HS-5 (cell line): ENCODE measurements around the gene GRIK5.

ENCODE experiments used
- DNase-seq: peaks from one replicate; pipeline ENCODE4 v3.0.0-alpha.2; 2012; ENCODE audit warnings: low read depth

GRIK5 gene

DNA sequence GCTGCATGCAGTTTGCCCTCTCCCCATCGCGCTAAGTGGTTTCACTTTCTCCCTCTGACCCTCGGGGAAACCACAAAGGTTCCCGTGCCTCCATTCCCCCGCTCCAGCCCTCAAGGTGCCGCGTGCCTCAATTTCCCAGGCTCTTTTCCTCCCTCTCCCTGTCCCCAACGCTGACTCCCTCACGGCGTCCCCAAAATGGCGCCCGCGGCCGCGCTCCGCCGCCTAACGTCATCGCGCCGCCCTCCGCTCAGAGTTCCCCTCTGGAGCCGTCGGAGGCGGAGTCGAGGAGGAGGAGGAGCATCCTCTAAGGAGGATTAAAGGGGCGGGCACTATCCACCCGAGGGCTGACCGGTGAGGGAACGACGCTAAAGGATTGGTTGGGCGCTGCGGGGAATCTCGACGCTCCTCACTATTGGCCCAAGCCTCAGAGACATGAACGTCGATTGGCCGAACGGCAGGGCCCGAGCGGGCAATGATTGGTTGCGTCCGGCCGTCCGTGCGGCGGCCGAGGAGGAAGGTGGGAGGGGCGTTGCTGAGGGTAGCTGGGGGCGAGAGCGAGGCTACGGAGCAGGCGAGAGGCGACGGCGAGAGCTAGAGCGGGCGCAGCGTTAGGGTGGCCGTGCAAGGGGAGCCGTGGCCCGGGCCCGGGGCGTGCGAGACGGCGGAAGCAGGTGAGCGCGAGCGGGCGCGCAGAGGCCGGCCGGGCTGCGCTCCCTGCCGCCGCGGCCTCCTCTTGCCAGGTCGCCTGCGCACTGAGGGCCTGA, 5.8 kb upstream of the GRIK5 start, which contains the start of gene ZNF574:
Gene ZNF574, plus strand, starts transcription at position 551 of the 764 bp plus-strand sequence. CDS start 2,441 bp downstream, outside the sequence.
- peak; percentile 97 for DNase-seq

- no peak for DNase-seq
Observed at GRCh38 chr19:42075364-42075615, 5.3 kb upstream of the GRIK5 start.

DNA sequence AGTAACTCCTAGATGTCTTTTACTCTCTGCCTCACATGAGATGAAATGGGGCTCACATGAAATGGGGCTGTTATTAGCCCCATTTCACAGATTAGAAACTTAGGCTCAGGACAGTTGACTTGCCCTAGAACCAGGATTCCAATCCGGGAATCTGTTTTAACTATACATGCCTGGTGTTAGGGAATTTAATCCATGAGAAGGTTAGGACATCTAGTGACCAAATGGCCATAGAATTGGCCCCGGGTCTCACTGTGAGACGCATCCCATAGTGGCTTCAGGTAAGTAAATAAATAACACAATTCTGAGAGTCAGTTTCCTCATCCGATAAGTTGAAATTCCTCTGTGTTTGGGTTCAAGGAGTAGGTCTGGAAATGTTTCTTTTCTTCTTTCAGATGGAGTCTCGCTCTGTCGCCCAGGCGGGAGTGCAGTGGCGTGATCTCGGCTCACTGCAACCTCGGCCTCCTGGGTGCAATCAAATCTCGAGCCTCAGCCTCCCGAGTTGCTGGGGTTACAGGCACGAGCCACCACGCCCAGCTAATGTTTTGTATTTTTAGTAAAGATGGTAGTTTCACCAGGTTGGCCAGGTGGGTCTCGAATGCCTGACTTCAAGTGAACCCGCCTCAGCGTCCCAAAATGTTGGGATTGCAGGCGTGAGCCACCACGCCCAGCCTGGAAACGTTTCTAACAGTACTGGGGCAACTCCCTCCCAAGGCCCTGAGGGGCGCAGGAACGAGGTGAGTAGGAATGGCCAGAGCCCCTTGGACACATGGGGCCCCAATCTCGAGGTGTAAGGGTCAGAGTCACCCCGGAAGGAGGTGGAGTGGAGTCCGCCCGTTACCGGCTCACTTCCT, 4.7 kb upstream of the GRIK5 start:
- DNase-seq = no peak

GRCh38 chr19:42071247-42071646, 1.2 kb upstream of the GRIK5 start:
- no peak for DNase-seq

DNA sequence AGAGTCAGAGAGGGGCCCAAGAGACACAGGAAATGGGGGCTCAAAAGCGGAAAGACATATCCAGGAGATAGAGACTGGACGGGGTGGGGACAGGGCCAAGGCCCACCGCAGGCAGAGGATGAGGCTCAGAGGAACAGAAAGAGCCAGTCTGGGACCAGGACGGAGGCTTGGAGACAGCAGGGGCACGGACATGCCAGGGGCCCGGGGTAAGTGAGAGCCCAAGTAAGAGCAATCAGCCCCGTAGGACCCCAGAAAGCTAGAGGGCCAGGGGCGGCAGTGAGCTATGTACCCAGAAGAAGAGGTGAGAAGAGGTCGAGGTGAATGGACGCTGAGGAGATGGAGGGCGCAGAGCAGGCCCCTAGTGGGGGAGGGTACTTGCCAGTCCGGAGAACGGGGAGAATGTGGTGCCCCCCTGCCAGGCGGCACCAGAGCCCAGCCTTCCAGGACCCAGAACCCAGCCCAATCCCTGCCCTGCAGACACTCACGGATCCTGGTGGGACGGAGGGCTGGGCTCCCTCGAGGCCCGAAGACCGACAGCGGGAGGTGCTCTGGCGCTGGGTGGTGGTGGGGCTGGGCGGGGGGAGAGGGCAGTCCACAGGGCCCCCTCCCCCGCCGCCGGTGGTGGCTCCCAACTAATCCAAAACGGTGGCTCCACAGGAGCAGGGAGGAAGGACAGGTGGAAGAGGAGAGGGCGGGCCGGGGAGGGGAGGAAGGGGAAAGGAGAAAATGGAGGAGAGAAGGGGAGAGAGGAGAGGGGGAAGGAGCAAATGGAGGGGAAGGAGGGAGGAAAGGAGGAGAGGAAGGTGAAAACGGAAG, 1.0 kb downstream of the GRIK5 start:
- no peak for DNase-seq

DNA sequence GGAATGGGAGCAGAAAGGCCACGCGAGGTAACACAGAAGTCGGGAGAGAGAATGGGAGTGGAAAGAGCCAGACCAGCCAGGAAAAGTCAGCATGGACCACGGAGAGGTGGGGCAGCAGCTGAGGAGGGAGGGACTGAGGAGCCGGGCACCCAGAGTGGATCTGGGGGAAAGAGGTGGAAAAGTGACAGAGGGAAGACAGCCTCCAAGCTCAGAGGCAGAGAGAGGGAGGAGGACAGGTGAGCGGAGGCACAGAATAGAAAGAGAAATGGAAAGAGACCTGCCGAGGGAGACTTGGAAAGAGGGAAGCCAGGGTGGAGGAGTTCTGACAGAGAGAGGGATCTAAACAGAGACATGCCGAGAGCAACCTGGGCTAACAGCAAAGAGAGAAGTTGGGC, 1.6 kb downstream of the GRIK5 start:
- no peak for DNase-seq

GRCh38 chr19:42067315-42067888, 2.6 kb downstream of the GRIK5 start:
- DNase-seq = no peak

GRCh38 chr19:42066075-42066754, 3.8 kb downstream of the GRIK5 start:
- no peak for DNase-seq

GRCh38 chr19:42065511-42065910, 4.5 kb downstream of the GRIK5 start:
- DNase-seq = no peak

DNA sequence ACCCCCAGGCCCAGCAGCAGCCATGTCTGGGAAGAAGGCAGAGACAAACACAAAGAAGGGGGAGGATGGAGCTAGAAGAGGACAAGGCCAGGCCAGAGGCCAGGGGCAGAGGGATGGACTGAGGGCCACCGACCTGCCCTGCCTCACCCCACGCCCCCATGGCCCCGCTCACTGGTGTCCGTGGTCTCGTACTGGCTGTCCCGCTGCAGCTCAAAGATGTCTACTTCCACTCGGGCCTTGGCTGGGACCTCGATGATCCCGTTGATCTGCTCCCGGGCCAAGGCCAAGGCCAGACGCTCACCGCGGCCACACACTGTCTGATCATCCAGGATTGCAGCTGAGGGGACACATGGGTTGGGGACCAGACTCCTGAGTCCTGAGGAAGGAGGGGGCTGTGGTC, 5.0 kb downstream of the GRIK5 start:
- DNase-seq = no peak

GRCh38 chr19:42064432-42064831, 5.6 kb downstream of the GRIK5 start:
- no peak for DNase-seq

DNA sequence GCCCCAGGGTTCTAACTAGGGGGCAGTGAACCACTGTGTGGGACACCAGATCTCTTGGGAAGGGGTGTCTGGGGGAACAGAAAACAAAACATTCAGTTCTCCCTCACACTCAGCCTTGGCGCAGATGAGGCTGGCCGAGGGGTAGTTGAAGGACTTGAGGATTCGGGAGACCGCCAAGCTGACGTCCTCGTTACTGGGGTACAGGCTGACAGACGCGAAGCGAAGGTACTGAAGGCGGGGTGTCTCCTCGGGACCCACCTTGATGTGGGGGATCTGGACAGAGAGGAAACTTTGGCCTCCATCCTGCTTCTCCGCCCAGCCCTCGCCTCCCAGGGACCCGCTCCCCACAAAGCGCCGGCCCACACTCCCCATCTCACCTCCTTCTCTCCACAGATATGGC, 7.6 kb downstream of the GRIK5 start:
- DNase-seq = no peak

DNA sequence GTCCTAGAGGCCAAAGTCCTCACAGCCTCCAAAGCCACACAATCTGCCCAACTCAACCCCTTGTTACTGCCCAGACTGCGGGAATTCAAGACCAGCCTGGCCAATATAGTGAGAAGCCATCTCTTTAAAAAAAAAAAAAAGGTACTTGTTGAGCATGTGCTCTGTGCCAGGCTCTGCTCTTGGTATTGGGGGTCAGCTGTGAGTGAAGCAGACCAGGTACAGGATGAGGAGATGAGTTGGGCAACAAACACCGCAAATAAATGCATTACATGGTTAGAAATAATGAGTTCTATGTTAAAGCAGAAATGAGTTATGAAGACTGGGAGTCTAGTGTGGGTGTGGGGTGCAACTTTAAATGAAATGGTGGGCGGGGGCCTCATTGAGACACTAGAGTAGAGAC, 9.9 kb downstream of the GRIK5 start:
- DNase-seq = no peak

DNA sequence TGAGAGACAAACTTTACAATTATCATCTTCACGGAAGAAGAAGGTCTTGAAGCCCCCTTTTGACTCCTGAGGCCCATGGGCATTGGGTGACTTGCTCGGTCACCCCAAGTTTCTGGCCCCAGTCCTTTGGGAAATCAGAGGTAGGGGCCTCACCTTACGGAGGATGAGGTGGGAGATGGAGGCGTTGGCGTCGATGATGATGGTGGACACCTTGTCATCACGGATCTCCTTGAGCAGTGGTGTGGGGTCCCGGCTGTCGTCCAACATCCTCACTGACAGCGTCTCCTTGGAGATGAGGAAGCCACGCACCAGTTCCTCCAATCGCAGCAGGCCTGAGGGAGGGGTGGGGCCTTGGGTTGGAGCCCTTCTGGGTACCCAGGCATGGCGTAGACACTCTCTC, 10.8 kb downstream of the GRIK5 start:
- no peak for DNase-seq

DNA sequence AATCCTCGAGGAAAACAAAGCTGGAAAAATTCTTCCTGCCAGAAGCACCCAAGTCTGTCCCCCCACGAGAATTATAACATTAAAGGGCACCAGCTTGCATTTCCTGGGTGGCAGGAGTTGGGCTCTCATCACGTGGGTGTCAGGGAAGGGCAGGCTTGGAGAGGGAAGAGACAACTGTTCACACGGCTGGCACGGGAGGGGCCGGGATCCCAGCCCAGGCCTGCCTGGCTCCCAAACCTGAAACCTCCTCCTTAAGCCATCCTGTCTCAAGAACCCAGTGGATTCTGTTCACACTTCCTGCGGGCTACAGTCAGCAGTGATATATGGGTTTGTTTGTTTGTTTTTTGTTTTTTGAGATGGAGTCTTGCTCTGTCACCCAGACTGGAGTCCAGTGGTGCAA, 12.2 kb downstream of the GRIK5 start:
- no peak for DNase-seq

DNA sequence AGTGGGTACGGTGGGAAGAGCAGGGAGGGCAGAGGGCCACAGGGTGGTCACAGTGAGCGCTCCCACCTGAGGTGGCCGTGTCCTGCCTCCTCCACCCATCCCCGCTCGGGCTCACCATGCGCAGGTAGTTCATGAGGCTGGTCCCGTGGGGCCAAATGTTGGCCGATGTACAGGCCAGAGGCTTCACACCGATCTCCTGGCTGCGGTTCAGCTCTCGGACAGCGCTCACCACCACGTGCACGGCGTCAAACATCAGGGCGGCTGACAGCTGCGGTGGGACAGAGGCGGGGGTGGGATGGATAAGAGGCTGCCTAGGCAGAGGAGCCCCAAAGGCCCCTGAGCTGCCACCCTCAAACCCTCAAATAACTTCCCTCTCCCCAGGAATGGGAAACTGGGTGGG, 15.8 kb downstream of the GRIK5 start:
- no peak for DNase-seq

- no peak for DNase-seq
Observed at GRCh38 chr19:42053037-42053935, 16.7 kb downstream of the GRIK5 start.

GRCh38 chr19:42052241-42052863, 17.7 kb downstream of the GRIK5 start:
- DNase-seq = no peak

DNA sequence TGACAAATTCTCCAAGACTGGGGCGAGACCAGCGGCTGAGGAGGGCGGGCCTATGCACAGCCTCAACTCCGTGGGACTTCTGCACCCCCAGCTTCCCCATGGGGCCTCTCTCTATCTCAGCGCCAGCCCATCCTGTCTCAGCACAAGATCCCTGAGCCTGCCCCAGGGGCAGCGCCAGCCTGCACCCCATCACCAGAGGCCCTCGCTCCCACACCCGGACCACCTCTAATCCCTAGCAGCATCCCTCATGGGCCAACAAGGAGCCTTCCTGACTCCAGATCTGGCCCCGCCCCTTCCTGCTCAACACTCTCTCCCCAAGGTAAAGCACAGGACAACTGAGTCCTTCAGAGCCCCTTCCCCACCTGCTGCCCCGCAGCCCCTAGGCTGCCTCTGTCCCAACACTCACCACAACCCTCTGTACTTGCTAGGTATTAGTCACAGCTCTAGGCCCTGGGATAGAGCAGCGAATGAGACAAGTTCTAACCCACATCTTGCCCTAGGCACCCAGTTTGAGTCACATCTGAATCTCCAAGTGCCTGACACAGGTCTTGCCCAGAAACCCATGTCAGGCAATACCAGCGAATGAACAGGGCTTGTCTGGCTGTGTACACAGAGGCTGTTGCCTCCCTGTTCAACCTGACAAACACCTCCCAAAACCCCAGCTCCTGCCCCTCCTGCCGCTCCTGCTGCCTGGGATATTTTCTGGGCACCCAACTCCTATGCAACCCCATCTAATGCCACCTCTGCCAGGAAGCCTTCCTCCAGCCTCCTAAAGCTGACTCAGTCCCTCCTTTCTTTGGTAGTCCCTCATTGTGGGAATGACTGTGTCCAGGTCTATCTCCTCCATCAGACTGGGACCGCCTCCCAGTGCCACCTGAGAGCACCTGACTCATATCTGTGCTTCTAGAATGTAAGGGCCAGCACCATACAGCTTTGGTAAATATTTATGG, 18.6 kb downstream of the GRIK5 start:
- DNase-seq = no peak
